CD8-positive, alpha-beta memory T cell (primary cell): ENCODE results near the gene LRRTM4. TPM values are rescaled to one million over a fixed set of nuclear protein-coding genes. Genes with fewer than 3 reads are reported as not detected.

ENCODE experiments used
- CTCF ChIA-PET: fragments of 350-600 bp; sonication (Branson Sonifier 250); formaldehyde crosslinking; loops from one replicate; lab custom pipeline; 2021; ENCODE audit warnings: antibody characterized with exemption; lab: Charles Lee
- POLR2A ChIA-PET: fragments of 350-600 bp; sonication (Branson Sonifier 250); formaldehyde crosslinking; loops from one replicate; lab custom pipeline; 2021; ENCODE audit warnings: antibody characterized with exemption; lab: Charles Lee
- DNase-seq, 5 donors: peaks; one replicate each; pipeline versions ENCODE4 v3.0.0 to v3.0.0-alpha.2; 2020 to 2022; ENCODE audit warnings: mixed read lengths in 1 of 5
- H3K27ac ChIP-seq: one replicate; pipeline ENCODE4 v1.7.0; 2013; ENCODE audit warnings: low read depth, mild to moderate bottlenecking, low read length, moderate library complexity
- H3K27me3 ChIP-seq: 2 replicates; pipeline ENCODE4 v1.7.0; 2013; ENCODE audit warnings: low read length, mild to moderate bottlenecking; ENCODE audit not compliant: insufficient read depth, poor library complexity, severe bottlenecking
- H3K36me3 ChIP-seq: 2 replicates; pipeline ENCODE4 v1.7.0; 2013; ENCODE audit warnings: mild to moderate bottlenecking, low read length, moderate library complexity; ENCODE audit not compliant: insufficient read depth
- H3K4me1 ChIP-seq: 2 replicates; pipeline ENCODE4 v1.7.0; 2013; ENCODE audit warnings: mild to moderate bottlenecking, low read length, moderate library complexity; ENCODE audit not compliant: insufficient read depth
- H3K4me3 ChIP-seq: 2 replicates; pipeline ENCODE4 v1.7.0; 2013; ENCODE audit warnings: mild to moderate bottlenecking, low read length
- H3K9me3 ChIP-seq: 2 replicates; pipeline ENCODE4 v1.7.0; 2013; ENCODE audit warnings: mild to moderate bottlenecking, low read length
- H3K27ac Mint-ChIP-seq, 8 donors: one replicate each; pipeline ENCODE4 v1.8.0; 2020 to 2021; ENCODE audit warnings: mixed read lengths in 8 of 8, mild to moderate bottlenecking in 6 of 8, inconsistent platforms in 3 of 8, moderate library complexity in 3 of 8
- H3K27me3 Mint-ChIP-seq, 2 donors: one replicate each; pipeline ENCODE4 v1.8.0; 2020 to 2021; ENCODE audit warnings: mixed read lengths in 2 of 2, mild to moderate bottlenecking in 1 of 2, moderate library complexity in 1 of 2
- H3K36me3 Mint-ChIP-seq, 3 donors: one replicate each; pipeline ENCODE4 v1.8.0; 2020 to 2021; ENCODE audit warnings: mixed read lengths in 3 of 3, inconsistent platforms in 1 of 3, mild to moderate bottlenecking in 1 of 3
- H3K4me1 Mint-ChIP-seq, 3 donors: one replicate each; pipeline ENCODE4 v1.8.0; 2020 to 2021; ENCODE audit warnings: mixed read lengths in 3 of 3, inconsistent platforms in 1 of 3, mild to moderate bottlenecking in 1 of 3
- H3K4me3 Mint-ChIP-seq, 7 donors: one replicate each; pipeline ENCODE4 v1.8.0; 2020 to 2021; ENCODE audit warnings: mixed read lengths in 7 of 7, mild to moderate bottlenecking in 6 of 7, moderate library complexity in 4 of 7, inconsistent platforms in 2 of 7
- H3K9me3 Mint-ChIP-seq, 5 donors: one replicate each; pipeline ENCODE4 v1.8.0; 2020 to 2022; ENCODE audit warnings: mixed read lengths in 5 of 5, mild to moderate bottlenecking in 3 of 5, moderate library complexity in 2 of 5, inconsistent platforms in 1 of 5
- polyA plus RNA-seq: library from polyadenylated mRNA; unstranded; fragments of 300-500 nt; fragmentation: Illumina TruSeq; gene quantifications from one replicate; pipeline ENCODE4 v1.2.3, GENCODE V29; 2021
- total RNA-seq, 2 experiments: library from RNA; stranded (reverse); gene quantifications; one replicate each; pipeline ENCODE4 v1.2.3, GENCODE V29; 2021

The LRRTM4 gene
- total and polyA plus RNA-seq, 3 experiments from 2014 or later = not detected

DNA sequence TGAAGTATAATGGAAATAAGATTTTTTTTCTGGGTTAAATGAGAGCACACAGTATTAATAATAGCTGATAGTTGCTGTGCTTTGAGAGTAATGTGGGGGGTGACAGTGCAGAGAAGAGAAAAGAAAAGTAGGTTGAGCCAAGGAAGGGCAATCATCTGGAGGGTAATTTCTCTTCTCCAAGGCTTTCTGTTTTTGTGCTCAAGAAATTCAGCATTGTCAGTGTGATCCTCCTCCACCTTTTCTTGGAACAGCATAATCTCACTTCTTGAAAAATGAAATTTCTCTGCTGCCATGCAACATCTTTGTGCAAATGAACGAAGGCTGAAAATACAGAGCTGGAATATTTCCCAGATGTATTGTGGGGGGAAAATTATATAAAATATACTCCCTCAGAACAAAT is 673.1 kb downstream of the LRRTM4 start:
- Histone ChIP-seq H3K9me3 (no peaks in the 10 kb centered on the region), H3K27ac (no peak overlapping the region), H3K36me3 (no peaks in the 10 kb centered on the region), H3K4me3 (no peak overlapping the region), H3K4me1 (no peaks in the 10 kb centered on the region), H3K27me3 (no peaks in the 10 kb centered on the region)
- H3K4me1 Mint-ChIP-seq = no peaks in the 10 kb centered on the region
- ChIA-PET CTCF (no interaction called here), POLR2A (no interaction called here)
- H3K27me3 Mint-ChIP-seq = no peaks in the 10 kb centered on the region
- DNase-seq = no peak
- peaks cover 3 to 43% (median 16%) of the 10 kb centered on the region in 5 donors for H3K9me3 Mint-ChIP-seq
- H3K4me3 Mint-ChIP-seq = no peak overlapping the region
- no peak overlapping the region for H3K27ac Mint-ChIP-seq
- H3K36me3 Mint-ChIP-seq = no peaks in the 10 kb centered on the region

DNA sequence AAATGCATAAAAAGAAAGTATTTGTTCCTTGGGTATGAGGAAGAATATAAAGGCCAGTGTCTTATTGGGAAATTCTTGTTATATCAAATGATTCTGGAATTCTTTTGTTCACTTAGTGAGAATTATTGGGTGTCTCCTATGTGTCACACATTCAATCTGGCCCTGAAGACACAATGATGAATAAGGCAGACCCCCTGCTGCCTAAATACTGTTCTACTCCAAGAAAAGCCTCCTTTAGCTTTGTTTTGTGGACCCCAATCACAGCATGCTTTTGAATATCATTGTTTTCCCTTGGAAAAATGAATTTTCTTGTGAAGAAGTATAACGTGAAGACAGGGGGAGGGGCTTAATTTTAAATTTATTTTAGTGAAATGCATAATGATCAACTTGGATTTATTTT is 682.4 kb downstream of the LRRTM4 start:
- peaks cover 0 to 1% (median 0%) of the 10 kb centered on the region in 3 donors for H3K36me3 Mint-ChIP-seq
- ChIA-PET CTCF (no interaction called here), POLR2A (no interaction called here)
- no peak for DNase-seq
- H3K4me1 ChIP-seq = no peaks in the 10 kb centered on the region
- H3K4me1 Mint-ChIP-seq = no peaks in the 10 kb centered on the region
- H3K4me3 ChIP-seq = no peak overlapping the region
- no peaks in the 10 kb centered on the region for H3K27me3 Mint-ChIP-seq
- H3K9me3 ChIP-seq = no peaks in the 10 kb centered on the region
- H3K27ac Mint-ChIP-seq = no peak overlapping the region
- no peaks in the 10 kb centered on the region for H3K27me3 ChIP-seq
- H3K9me3 Mint-ChIP-seq = peaks cover 5 to 27% (median 9%) of the 10 kb centered on the region in 5 donors
- no peak overlapping the region for H3K27ac ChIP-seq
- H3K4me3 Mint-ChIP-seq = no peak overlapping the region
- H3K36me3 ChIP-seq = no peaks in the 10 kb centered on the region

DNA sequence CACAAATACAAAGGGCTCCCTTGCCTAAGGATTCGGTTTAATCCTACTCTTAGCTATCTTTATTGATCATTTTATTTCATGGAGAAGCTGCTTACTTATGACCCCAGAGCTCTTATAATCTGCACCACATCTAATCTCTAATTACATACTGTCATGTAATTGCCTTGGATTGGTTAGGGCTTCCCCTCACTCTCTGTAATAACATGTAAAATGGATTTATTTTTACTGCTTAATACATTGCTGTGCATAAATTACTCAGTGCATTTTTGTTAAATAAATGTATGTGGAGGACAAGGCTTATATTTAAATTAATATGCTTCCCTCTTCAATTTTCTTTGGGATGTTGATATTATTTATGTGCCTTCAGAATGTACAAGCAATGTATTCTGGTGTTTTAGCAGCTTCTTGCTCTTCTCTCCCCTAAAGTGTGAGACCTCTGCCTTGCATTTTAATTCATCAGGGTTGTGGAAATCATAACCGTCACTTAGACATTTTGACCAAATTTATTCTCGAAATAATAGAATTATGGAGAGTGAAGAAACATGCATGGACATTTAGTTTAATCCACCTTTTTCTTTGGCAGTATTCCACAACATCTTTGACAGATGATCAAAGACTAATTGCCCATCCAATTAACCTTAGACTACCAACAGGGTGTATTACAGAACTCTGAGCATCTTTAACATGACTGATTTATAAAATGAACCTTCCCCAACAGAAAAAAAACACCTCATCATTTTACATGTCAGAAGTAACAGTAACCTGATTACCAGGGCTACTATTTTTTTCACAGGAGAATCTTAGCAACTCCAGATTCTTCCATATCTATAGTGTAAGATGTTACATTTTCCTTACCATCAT is 692.6 kb downstream of the LRRTM4 start:
- peaks cover 6 to 39% (median 12%) of the 10 kb centered on the region in 5 donors for H3K9me3 Mint-ChIP-seq
- H3K36me3 ChIP-seq = no peaks in the 10 kb centered on the region
- no peak overlapping the region for H3K27ac Mint-ChIP-seq
- H3K4me1 Mint-ChIP-seq = no peaks in the 10 kb centered on the region
- no peak overlapping the region for H3K27ac ChIP-seq
- H3K4me3 Mint-ChIP-seq = no peak overlapping the region
- H3K4me1 ChIP-seq = no peaks in the 10 kb centered on the region
- POLR2A ChIA-PET = no interaction called here
- no peak overlapping the region for H3K4me3 ChIP-seq
- no peaks in the 10 kb centered on the region for H3K36me3 Mint-ChIP-seq
- CTCF ChIA-PET = no interaction called here
- H3K27me3 Mint-ChIP-seq = no peaks in the 10 kb centered on the region
- H3K9me3 ChIP-seq = no peaks in the 10 kb centered on the region
- no peaks in the 10 kb centered on the region for H3K27me3 ChIP-seq
- no peak for DNase-seq

DNA sequence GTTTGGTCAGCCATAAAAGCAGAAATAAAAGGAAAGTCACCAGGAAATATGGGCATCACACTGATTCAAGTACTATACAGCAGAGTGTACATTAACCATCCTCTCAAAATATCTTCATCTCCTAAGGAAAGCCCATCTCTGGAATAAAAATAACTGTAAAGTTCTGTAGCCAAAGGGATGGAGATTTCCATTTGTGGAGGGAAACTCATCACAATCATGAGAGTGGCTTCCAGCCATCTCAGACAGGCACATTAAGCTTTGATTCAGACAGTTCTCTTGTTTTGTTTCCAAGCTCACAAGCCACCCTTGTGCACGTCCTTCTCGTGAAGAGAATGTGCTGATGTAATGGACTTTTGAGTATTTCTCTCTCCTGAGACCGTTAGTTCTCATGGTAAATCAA is 695.5 kb downstream of the LRRTM4 start:
- Mint-ChIP-seq H3K27ac (no peak overlapping the region), H3K4me1 (no peaks in the 10 kb centered on the region), H3K27me3 (no peaks in the 10 kb centered on the region), H3K4me3 (no peak overlapping the region), H3K36me3 (no peaks in the 10 kb centered on the region), H3K9me3 (peaks cover 3 to 40% (median 9%) of the 10 kb centered on the region in 5 donors)
- no peaks in the 10 kb centered on the region for H3K27me3 ChIP-seq
- DNase-seq = no peak
- no peaks in the 10 kb centered on the region for H3K9me3 ChIP-seq
- no peak overlapping the region for H3K4me3 ChIP-seq
- H3K36me3 ChIP-seq = no peaks in the 10 kb centered on the region
- ChIA-PET POLR2A (no interaction called here), CTCF (no interaction called here)
- H3K27ac ChIP-seq = no peak overlapping the region
- H3K4me1 ChIP-seq = no peaks in the 10 kb centered on the region

- Histone ChIP-seq H3K27me3 (no peaks in the 10 kb centered on the region), H3K4me3 (no peak overlapping the region), H3K9me3 (no peaks in the 10 kb centered on the region), H3K4me1 (no peaks in the 10 kb centered on the region), H3K36me3 (no peaks in the 10 kb centered on the region), H3K27ac (no peak overlapping the region)
- no peak for DNase-seq
- CTCF ChIA-PET = no interaction called here
- no peak overlapping the region for H3K27ac Mint-ChIP-seq
- POLR2A ChIA-PET = no interaction called here
- H3K36me3 Mint-ChIP-seq = no peaks in the 10 kb centered on the region
- H3K9me3 Mint-ChIP-seq = peaks cover 2 to 33% (median 9%) of the 10 kb centered on the region in 5 donors
- H3K4me3 Mint-ChIP-seq = no peak overlapping the region
- H3K27me3 Mint-ChIP-seq = no peaks in the 10 kb centered on the region
- H3K4me1 Mint-ChIP-seq = no peaks in the 10 kb centered on the region
Measured at GRCh38 chr2:76825140-76825970, 696.8 kb downstream of the LRRTM4 start.

DNA sequence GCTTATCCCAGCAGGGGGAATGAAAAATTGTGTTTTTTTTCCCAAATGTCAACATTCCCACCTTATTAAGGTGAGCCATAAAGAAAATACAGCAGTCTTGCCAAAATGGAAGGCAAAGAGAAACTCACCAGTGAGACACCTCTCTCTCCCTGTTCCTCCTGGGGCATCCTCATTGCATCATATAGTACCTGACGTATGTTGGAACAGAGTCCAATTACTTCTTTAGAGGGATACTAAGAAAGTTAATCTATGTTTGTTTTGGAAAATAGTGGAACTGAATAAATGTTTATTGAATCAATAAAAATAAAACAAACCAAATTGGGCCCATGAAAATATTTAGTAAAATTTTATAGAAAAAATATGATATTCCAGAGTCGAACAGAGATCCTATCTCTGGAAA is 700.4 kb downstream of the LRRTM4 start:
- H3K36me3 ChIP-seq = no peaks in the 10 kb centered on the region
- Mint-ChIP-seq H3K4me1 (no peaks in the 10 kb centered on the region), H3K27ac (no peak overlapping the region), H3K36me3 (no peaks in the 10 kb centered on the region), H3K9me3 (peaks cover 3 to 35% (median 8%) of the 10 kb centered on the region in 5 donors), H3K4me3 (no peak overlapping the region), H3K27me3 (no peaks in the 10 kb centered on the region)
- H3K4me3 ChIP-seq = no peak overlapping the region
- no peak for DNase-seq
- no peaks in the 10 kb centered on the region for H3K4me1 ChIP-seq
- ChIA-PET POLR2A (no interaction called here), CTCF (no interaction called here)
- no peaks in the 10 kb centered on the region for H3K9me3 ChIP-seq
- no peak overlapping the region for H3K27ac ChIP-seq
- no peaks in the 10 kb centered on the region for H3K27me3 ChIP-seq

DNA sequence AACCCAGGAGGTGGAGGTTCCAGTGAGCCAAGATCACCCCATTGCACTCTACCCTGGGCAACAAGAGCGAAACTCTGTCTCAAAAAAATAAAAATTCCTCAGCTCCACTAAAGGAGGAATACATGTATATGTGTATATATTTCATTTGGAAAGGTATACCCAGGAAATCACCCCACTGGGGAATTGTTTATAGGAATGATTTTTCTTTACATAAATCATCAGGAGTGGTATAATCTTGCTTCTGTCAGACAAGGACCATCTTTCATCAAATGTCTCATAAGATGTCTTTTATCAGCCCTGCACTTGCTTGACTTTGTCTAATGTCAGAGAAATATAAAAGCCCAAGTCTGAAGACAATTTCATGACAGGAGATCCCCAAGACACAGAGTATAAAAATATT is 709.1 kb downstream of the LRRTM4 start:
- H3K27ac ChIP-seq = no peak overlapping the region
- POLR2A ChIA-PET = no interaction called here
- peaks cover 5 to 36% (median 14%) of the 10 kb centered on the region in 5 donors for H3K9me3 Mint-ChIP-seq

DNA sequence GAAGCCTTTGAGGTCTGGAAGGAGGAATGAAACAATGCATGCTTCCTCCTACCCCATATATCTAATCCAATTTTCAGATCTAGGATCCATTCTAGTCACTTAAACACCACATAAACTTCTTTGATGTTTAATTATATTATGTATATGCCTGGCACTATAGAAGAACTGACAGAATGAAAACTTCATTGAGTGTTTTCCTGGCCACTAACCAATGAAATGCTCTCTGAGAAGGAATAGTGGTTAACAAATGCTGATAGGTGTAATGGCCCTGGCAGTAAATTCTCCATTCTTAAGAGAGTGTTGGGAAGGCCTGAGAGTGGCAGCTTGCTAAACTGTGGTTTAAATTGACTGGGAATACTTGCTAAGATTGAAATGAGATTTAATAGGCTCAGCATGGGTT is 710.0 kb downstream of the LRRTM4 start:
- Histone ChIP-seq H3K27ac (no peak overlapping the region), H3K27me3 (no peaks in the 10 kb centered on the region), H3K36me3 (no peaks in the 10 kb centered on the region), H3K9me3 (no peaks in the 10 kb centered on the region), H3K4me3 (no peak overlapping the region), H3K4me1 (no peaks in the 10 kb centered on the region)
- H3K9me3 Mint-ChIP-seq = peaks cover 5 to 28% (median 14%) of the 10 kb centered on the region in 5 donors
- H3K4me1 Mint-ChIP-seq = no peaks in the 10 kb centered on the region
- H3K4me3 Mint-ChIP-seq = no peak overlapping the region
- POLR2A ChIA-PET = no interaction called here
- CTCF ChIA-PET = no interaction called here
- no peaks in the 10 kb centered on the region for H3K27me3 Mint-ChIP-seq
- H3K27ac Mint-ChIP-seq = no peak overlapping the region
- DNase-seq = no peak
- peaks cover 0 to 1% (median 0%) of the 10 kb centered on the region in 3 donors for H3K36me3 Mint-ChIP-seq

More for the DNA sequence above, 709.1 kb downstream of the LRRTM4 start:
- Mint-ChIP-seq H3K27ac (no peak overlapping the region), H3K4me1 (no peaks in the 10 kb centered on the region), H3K27me3 (no peaks in the 10 kb centered on the region), H3K36me3 (peaks cover 0 to 1% (median 0%) of the 10 kb centered on the region in 3 donors), H3K4me3 (no peak overlapping the region)
- Histone ChIP-seq H3K4me3 (no peak overlapping the region), H3K9me3 (no peaks in the 10 kb centered on the region), H3K36me3 (no peaks in the 10 kb centered on the region), H3K27me3 (no peaks in the 10 kb centered on the region), H3K4me1 (no peaks in the 10 kb centered on the region)
- DNase-seq = no peak
- CTCF ChIA-PET = no interaction called here
